GM12878 (cell line): ENCODE measurements around the gene MAB21L3.

Experiments used
- CBFB ChIP-seq: IDR thresholded peaks from 2 replicates; pipeline ENCODE4 v1.6.1; 2016; ENCODE audit warnings: antibody characterized with exemption, low read depth
- CEBPB ChIP-seq, 2 experiments: fragments of 150-350 bp in 1 of 2; IDR thresholded peaks; 2 replicates each; pipeline ENCODE4 v1.6.1; 2012 to 2014; ENCODE audit warnings: low read depth in 2 of 2, low read length in 2 of 2, borderline replicate concordance in 1 of 2, inconsistent platforms in 1 of 2
- CHD2 ChIP-seq: IDR thresholded peaks from 2 replicates; pipeline ENCODE4 v1.6.1; 2011; ENCODE audit warnings: low read depth, low read length, improper control_type of control experiment, borderline replicate concordance
- ETV6 ChIP-seq, 2 experiments: fragments of 450-650 bp in 1 of 2; IDR thresholded peaks in 1 of 2; conservative IDR thresholded peaks in 1 of 2; 2 replicates each; pipeline ENCODE4 v1.6.1; 2014; ENCODE audit warnings: antibody characterized with exemption in 1 of 2, borderline replicate concordance in 1 of 2, low read depth in 1 of 2, mild to moderate bottlenecking in 1 of 2, moderate library complexity in 1 of 2
- POLR2A ChIP-seq: IDR thresholded peaks from 2 replicates; pipeline ENCODE4 v1.6.1; 2011; ENCODE audit warnings: low read depth, mild to moderate bottlenecking, low read length
- POLR2AphosphoS5 ChIP-seq: IDR thresholded peaks from 2 replicates; pipeline ENCODE4 v1.6.1; 2011; ENCODE audit warnings: mild to moderate bottlenecking, low read length, inconsistent platforms
- RCOR1 ChIP-seq: conservative IDR thresholded peaks from 2 replicates; pipeline ENCODE4 v1.6.1; 2012; ENCODE audit warnings: low read depth, low read length, improper control_type of control experiment
- SP1 ChIP-seq: IDR thresholded peaks from one replicate; pipeline ENCODE4 v1.6.1; 2011; ENCODE audit warnings: low read depth, low read length
- SREBF2 ChIP-seq: IDR thresholded peaks from 2 replicates; pipeline ENCODE4 v1.6.1; 2012; ENCODE audit warnings: mild to moderate bottlenecking, low read length
- SUZ12 ChIP-seq: fragments of 200-600 bp; sonication (generic); IDR thresholded peaks from one replicate; pipeline ENCODE4 v1.6.1; 2018; ENCODE audit warnings: antibody characterized with exemption, mild to moderate bottlenecking; ENCODE audit not compliant: unreplicated experiment
- TF ChIP-seq, protein P1 (sequence below): IDR thresholded peaks from 2 replicates; pipeline ENCODE4 v1.6.1; 2012; ENCODE audit warnings: low read depth, low read length, improper control_type of control experiment
- TF ChIP-seq, protein P2 (sequence below), 3 experiments: IDR thresholded peaks in 2 of 3; conservative IDR thresholded peaks in 1 of 3; 2 replicates each; pipeline ENCODE4 v1.5.1; 2011; ENCODE audit warnings: low read depth in 3 of 3, low read length in 3 of 3, mild to moderate bottlenecking in 3 of 3, control low read depth in 2 of 3, moderate library complexity in 2 of 3, inconsistent platforms in 1 of 3, mixed read lengths in 1 of 3; ENCODE audit not compliant: control insufficient read depth in 2 of 3, insufficient read depth in 1 of 3; ENCODE audit errors: extremely low read depth in 1 of 3

DNA sequence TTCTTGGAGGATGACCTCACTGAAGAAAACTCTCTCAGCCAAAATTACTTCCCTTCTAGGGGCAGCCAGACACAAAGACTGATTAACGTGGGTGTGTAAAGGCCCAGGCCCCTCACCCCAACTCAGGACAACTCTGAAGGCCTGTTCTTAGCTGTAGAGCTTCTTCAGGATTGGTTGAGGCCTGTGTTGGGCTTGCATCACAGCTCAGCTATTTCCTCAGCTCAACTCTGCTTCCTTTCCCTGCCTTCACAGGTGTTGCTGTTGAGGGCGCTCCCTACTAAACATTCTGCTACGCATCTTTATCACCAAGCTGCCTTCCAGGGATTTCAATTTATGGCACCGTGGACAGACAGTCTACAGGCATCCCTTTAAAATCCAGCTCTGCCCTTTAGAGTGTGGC lies 36.8 kb downstream of the MAB21L3 start:
- no peak for TF ChIP-seq CEBPB (IDR thresholded peaks at IDR 0.05; ENCODE audit: borderline replicate concordance in 1 of 2, low read depth in 2 of 2, low read length in 2 of 2)
- TF ChIP-seq, protein P1, sequence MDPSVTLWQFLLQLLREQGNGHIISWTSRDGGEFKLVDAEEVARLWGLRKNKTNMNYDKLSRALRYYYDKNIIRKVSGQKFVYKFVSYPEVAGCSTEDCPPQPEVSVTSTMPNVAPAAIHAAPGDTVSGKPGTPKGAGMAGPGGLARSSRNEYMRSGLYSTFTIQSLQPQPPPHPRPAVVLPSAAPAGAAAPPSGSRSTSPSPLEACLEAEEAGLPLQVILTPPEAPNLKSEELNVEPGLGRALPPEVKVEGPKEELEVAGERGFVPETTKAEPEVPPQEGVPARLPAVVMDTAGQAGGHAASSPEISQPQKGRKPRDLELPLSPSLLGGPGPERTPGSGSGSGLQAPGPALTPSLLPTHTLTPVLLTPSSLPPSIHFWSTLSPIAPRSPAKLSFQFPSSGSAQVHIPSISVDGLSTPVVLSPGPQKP = no peak
- TF ChIP-seq RCOR1 = no peak
- no peak for TF ChIP-seq CHD2
- TF ChIP-seq SUZ12 = no peak
- no peak for TF ChIP-seq POLR2AphosphoS5
- no peak for TF ChIP-seq POLR2A
- TF ChIP-seq SP1 = no peak
- no peak for TF ChIP-seq SREBF2
- TF ChIP-seq ETV6 (conservative IDR thresholded peaks at IDR 0.05 in 1 of 2, IDR thresholded peaks at IDR 0.05 in 1 of 2; ENCODE audit: borderline replicate concordance in 1 of 2, low read depth in 1 of 2) = no peak
- TF ChIP-seq, protein P2, sequence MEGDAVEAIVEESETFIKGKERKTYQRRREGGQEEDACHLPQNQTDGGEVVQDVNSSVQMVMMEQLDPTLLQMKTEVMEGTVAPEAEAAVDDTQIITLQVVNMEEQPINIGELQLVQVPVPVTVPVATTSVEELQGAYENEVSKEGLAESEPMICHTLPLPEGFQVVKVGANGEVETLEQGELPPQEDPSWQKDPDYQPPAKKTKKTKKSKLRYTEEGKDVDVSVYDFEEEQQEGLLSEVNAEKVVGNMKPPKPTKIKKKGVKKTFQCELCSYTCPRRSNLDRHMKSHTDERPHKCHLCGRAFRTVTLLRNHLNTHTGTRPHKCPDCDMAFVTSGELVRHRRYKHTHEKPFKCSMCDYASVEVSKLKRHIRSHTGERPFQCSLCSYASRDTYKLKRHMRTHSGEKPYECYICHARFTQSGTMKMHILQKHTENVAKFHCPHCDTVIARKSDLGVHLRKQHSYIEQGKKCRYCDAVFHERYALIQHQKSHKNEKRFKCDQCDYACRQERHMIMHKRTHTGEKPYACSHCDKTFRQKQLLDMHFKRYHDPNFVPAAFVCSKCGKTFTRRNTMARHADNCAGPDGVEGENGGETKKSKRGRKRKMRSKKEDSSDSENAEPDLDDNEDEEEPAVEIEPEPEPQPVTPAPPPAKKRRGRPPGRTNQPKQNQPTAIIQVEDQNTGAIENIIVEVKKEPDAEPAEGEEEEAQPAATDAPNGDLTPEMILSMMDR (IDR thresholded peaks at IDR 0.05 in 2 of 3, conservative IDR thresholded peaks at IDR 0.05 in 1 of 3; ENCODE audit: control insufficient read depth in 2 of 3, extremely low read depth in 1 of 3, insufficient read depth in 1 of 3, low read depth in 3 of 3, low read length in 3 of 3) = no peak
- no peak for TF ChIP-seq CBFB
